ENCODE measurements around the gene SUCLG1.
"Not testable (repeated sequence)": the region's sequence is repeated elsewhere in the genome, so short reads cannot be mapped to it uniquely, and the experiment has no call there.

DNA sequence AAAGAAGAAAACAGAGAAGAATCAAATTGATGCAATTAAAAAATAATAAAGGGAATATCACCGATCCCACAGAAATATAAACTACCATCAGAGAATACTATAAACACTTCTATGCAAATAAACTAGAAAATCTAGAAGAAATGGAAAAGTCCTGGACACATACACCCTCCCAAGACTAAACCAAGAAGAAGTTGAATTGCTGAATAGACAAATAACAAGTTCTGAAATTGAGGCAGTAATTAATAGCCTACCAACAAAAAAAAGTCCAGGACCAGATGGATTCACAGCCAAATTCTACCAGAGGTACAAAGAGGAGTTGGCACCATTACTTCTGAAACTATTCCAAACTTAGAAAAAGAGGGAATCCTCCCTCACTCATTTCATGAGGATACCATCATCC, 59.2 kb downstream of the SUCLG1 start:
- TF ChIP-seq, protein P1, sequence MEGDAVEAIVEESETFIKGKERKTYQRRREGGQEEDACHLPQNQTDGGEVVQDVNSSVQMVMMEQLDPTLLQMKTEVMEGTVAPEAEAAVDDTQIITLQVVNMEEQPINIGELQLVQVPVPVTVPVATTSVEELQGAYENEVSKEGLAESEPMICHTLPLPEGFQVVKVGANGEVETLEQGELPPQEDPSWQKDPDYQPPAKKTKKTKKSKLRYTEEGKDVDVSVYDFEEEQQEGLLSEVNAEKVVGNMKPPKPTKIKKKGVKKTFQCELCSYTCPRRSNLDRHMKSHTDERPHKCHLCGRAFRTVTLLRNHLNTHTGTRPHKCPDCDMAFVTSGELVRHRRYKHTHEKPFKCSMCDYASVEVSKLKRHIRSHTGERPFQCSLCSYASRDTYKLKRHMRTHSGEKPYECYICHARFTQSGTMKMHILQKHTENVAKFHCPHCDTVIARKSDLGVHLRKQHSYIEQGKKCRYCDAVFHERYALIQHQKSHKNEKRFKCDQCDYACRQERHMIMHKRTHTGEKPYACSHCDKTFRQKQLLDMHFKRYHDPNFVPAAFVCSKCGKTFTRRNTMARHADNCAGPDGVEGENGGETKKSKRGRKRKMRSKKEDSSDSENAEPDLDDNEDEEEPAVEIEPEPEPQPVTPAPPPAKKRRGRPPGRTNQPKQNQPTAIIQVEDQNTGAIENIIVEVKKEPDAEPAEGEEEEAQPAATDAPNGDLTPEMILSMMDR (IDR thresholded peaks at IDR 0.05) = not testable (repeated sequence)
- TF ChIP-seq POLR2AphosphoS5 (IDR thresholded peaks at IDR 0.05) = not testable (repeated sequence)
